Measurements from ENCODE around the gene IL32.
"Not testable (repeated sequence)": the region's sequence is repeated elsewhere in the genome, so short reads cannot be mapped to it uniquely, and the experiment has no call there.

IL32 gene

DNA sequence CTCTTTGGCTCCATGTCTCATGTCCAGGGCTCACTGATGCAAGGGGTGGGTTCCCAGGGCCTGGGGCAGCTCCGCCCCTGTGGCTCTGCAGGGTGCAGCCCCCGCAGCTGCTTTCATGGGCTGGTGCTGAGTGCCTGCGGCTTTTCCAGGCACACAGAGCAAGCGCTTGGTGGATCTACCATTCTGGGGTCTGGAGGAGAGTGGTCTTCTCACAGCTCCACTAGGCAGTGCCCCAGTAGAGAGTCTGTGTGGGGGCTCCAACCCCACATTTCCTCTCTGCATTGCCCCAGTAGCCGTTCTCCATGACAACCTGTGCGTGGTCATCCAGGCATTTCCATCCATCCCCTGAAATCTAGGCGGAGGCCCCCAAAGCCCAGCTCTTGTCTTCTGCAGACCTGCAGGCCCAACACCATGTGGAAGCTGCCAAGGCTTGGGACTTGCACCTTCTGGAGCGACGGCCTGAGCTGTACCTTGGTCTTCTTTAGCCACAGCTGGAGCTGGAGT, 5.2 kb downstream of the IL32 start:
- no peak for DNase-seq (ENCODE audit: low spot score)

DNA sequence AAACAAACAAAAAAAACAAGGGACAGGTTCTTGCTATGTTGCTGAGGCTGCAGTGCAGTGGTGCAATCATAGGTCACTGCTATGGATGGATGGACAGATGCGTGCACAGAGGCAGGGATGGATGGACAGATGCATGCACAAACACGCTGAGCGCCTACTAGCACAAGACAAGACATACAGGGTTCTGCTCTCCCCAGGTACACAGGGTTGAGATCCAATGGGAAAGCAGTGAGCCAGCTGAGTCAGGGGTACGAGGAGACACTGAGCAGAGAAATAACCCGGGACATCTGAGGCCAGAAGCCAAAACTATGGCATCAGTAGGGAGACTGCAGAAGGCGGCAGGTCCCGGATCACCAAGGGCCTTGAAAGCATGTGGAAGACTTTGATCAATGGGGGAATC, 6.2 kb downstream of the IL32 start:
- DNase-seq (ENCODE audit: low spot score), result no peak

DNA sequence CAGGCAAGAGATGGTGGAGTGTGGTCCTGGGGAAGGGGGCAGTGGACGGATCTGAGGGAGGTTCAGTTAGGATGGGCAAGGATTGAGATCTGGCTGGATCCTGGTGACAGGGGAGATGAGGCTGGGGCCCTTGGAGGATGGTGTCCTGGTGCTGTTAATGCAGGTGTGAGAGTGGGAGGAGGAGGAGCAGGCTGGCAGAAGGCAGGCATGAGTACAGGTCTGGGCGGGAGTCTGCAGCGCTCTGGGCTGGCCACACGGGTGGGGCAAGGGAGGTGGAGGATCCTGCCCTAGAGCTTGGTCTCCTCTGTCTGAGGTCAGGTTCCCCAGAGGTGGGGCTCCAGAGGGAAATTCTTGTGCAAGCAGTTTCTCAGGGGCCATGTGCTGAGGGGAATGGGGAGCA, 6.7 kb downstream of the IL32 start:
- not testable (repeated sequence) for DNase-seq (ENCODE audit: low spot score)

DNA sequence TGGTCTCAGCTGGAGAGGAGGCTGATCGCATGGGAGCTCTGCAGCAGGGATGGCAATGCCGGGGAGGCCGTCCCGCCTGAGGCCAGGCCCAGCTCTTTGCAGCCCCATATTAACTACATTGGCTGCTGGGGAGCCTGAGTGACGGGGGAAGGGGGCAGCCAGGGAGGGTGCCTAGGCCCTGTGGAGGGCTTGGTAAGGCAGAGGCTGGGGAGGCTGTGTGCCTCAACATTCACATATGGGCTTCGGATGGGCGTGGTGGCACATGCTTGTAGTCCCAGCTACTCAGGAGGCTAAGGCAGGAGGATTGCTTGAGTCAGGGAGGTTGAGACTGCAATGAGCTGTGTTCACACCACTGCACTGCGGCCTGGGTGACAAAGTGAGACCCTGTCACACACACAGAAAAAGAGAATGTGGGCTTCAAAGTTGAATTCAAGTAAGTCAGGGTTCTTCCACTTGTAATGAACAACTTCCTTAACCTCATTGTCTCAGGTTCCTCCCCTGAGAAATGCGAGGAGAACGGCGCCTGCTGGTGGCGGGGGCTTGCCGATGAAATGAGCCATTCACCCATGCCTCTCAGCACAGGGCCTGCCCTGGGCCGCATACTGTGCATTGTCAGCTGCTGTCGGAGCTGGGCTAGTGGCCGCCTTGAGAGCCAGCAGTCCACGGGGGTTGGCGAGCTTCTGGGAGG, 7.3 kb downstream of the IL32 start:
- not testable (repeated sequence) for DNase-seq (ENCODE audit: low spot score)

DNA sequence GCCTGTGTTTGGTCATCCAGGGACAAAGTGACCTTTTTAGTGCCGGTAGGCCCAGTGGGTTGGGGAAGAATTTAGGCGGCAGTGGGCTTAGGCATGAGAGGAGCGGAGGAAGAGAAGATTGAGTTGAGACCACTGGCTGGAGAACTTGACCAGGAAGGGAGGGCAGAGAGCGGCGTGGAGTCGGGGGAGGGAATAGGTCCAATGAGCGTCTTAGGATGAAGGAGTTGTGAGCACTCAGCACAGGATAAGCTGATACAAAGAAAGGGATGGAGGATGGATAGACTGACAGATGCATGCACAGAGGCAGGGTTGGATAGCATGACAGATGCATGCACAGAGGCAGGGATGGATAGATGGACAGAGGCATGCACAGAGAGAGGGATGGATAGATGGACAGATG, 8.0 kb downstream of the IL32 start:
- no peak for DNase-seq (ENCODE audit: low spot score)

DNA sequence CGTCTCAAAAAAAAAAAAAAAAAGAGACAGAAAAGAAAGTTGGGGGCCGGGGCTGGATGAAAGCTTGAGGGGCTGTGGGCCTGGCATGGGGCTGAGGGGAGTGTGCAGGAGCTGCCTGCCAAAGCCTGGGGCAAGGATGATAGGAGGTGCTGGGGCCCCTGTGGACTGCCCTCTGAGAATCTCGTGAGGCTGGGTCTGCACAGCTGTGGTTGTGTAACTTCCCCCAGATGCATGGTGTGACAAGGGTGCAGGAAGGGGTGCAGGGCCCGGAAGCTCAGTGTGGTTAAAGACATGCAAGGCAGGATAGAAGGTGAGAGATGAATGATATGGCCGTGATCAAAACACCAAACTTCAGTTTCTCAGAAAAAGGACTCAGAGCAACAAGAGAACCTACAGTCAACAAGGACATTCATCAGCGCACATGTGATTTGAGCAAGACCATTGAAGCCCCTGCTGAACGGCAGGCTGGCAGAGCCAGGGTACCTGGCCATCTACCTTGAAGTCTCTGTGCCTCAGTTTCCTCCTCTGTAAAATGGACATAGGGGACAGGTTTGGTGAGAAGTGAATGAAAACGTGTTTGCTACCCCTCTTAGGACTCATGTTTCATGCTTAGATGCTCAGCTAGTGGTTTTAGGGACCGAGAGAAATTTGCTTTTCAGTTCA, 9.6 kb downstream of the IL32 start:
- no peak for DNase-seq (ENCODE audit: low spot score)

DNA sequence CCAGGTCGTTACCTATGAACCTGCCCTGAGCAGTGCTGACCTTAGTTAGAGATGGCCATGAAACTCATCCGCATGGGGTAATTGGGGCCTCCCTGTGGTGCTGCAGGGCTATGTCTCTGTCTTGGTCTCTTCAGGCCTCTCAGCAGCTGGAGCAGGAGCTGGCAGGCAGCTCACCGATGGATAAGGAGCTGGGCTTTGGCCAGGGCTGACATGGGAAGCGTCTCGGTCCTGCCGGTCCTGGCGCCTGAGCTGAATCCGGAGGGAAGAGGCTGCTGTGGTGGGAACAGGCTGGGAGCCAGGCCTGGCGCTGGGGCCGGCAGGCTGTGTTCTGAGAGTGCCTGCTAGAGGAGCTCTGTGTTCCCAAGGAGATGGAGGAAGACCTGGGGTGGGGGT, 10.1 kb downstream of the IL32 start:
- DNase-seq (ENCODE audit: low spot score), result no peak

DNA sequence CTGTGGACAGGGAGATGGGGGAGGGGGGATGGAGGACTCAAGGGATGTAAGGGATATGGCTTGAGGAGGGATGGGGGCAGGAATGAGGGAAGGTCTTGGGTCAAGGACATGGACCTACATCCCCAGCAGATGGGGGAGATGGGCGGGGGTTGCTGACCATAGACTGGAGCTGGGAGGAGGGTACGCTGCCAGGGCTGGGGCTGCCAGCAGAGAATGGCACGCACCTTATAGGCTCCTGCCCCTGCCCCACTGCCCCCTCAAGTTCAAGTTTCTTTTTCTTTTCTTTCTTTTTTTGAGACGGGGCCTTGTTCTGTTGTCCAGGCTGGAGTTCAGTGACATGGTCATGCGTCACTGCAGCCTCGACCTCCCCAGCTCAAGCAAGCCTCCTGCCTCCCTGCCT, 10.5 kb downstream of the IL32 start:
- not testable (repeated sequence) for DNase-seq (ENCODE audit: low spot score)

DNA sequence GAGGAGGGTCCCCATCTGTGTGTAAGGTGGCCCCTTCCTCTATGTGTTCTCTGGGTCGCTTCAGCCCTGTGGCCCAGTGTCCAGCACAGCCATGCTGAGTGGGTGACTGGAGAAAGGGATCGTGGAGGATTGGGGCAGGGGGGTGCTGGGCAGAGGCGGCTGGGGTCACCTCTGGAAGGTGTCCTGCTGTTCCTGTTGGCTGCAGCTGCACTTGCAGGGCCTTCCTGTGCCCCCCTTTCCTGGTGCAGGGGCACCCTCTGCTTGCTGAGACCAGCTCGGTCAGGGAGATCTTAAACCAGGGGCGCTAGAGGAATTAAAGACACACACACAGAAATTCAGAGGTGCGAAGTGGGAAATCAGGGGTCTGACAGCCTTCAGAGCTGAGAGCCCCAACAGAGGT, 11.1 kb downstream of the IL32 start:
- DNase-seq (ENCODE audit: low spot score), result no peak

DNA sequence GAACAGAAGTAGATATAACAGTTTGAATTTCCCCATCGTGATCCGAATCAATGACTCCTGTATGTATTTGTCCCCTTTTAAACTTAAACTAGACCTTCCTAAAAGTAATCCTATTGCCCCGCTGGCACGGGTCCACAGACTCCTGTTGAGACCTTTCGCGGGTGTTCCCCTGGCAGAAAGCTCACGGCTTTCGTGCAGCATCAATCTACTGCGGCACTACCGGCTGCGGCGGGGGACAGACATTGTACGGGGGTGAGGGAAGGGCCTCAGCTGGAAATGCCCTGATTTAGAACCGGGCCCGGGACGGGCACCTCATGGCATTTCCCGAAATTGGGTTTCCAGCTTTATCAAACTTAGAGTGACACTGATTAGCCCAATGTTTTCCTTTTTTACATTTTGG, 14.6 kb downstream of the IL32 start:
- no peak for DNase-seq (ENCODE audit: low spot score)

DNA sequence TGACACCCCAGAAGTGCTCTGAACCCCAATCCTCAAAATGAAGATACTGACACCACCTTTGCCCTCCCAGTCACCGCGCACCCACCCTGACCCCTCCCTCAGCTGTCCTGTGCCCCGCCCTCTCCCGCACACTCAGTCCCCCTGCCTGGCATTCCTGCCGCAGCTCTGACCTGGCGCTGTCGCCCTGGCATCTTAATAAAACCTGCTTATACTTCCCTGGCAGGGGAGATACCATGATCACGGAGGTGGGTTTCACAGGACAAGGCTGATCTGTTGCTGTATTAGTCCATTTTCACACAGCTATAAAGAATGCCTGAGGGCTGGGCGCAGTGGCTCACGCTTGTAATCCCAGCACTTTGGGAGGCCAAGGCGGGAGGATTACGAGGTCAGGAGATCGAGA, 16.5 kb downstream of the IL32 start:
- DNase-seq (ENCODE audit: low spot score), result not testable (repeated sequence)

DNA sequence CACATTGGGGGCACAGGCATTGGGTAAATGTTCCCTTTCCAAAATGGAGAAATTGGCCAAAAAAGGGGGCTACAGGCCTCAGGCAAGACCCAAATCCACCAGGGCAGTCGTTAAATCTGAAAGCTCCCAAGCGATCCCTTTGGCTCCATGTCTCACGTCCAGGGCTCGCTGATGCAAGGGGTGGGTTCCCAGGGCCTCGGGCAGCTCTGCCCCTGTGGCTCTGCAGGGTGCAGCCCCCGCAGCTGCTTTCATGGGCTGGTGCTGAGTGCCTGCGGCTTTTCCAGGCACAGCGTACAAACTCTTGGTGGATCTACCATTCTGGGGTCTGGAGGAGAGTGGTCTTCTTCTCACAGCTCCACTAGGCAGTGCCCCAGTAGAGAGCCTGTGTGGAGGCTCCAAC, 18.0 kb downstream of the IL32 start:
- DNase-seq (ENCODE audit: low spot score), result not testable (repeated sequence)

DNA sequence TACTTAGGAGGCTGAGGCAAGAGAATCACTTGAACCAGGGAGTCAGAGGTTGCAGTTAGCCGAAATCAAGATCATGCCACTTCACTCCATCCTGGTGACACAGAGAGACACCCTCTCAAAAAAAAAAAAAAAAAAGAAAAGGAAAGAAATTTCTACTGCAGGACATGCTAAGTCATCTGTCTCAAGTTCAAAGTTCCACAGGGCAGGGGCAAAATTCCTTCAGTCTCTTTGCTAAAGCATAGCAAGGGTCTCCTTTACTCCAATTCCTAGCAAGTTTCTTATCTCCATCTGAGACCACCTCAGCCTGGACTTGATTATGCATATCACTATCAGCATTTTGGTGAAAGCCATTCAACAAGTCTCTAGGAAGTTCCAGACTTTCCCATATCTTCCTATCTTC, 19.1 kb downstream of the IL32 start:
- DNase-seq (ENCODE audit: low spot score), result no peak

DNA sequence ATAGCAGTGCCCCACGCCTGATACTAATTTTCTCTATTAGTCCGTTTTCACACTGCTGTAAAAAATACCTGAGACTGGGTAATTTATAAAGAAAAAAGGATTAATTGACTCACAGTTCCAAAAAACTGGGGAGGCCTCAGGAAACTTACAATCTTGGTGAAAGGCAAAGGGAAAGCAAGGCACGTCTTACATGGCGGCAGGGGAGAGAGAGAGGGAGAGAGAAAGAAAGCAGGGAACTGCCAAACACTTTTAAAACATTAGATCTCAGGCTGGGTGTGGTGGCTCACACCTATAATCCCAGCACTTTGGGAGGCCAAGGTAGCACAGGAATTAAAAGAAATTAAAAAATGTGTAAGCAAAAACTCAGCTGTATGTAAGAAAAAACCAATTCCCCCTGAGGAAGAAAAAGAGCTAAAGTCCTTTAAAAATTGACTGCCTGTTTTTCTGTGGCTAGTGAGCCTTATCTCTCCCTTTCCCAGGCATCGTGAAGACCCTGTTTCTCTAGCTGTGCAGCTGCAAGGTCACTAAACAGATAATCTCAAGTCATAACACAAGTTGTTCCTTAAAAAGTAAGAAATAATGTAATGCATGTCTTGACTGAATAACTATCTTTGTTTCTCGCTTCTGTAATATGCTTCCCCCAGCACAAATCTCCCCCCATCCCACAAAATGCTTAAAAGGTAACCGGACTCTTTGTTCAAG, 19.7 kb downstream of the IL32 start:
- no peak for DNase-seq (ENCODE audit: low spot score)

DNA sequence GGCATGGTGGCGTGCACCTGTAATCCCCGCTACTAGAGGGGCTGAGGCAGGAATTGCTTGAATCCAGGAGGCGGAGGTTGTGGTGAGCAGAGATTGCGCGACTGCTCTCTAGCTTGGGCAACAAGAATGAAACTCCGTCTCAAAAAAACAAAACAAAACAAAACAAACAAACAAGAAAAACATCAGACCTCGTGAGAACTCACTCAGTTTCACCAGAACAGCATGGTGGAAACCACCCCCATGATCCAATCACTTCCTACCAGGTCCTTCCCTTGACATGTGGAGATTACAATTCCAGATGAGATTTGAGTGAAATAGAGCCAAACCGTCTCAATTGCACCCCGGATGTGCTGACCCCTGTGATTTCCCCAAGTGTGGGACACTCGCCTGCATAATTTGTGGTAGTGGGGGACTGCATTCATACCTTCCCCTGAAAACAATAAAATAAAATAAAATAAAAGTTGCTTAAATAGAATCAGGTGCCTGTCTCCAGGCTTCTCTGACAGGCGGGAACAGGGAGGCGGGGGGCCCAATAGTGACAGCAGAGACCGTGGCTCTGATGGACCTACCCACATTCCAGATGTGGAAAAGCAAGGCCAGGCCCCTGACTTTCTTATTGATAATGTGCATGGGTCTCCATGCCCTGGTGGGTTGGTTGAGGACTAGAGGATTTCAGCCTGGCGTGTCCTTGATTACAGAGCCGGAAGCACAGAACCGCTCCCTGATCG, 20.6 kb downstream of the IL32 start:
- DNase-seq (ENCODE audit: low spot score), result no peak

DNA sequence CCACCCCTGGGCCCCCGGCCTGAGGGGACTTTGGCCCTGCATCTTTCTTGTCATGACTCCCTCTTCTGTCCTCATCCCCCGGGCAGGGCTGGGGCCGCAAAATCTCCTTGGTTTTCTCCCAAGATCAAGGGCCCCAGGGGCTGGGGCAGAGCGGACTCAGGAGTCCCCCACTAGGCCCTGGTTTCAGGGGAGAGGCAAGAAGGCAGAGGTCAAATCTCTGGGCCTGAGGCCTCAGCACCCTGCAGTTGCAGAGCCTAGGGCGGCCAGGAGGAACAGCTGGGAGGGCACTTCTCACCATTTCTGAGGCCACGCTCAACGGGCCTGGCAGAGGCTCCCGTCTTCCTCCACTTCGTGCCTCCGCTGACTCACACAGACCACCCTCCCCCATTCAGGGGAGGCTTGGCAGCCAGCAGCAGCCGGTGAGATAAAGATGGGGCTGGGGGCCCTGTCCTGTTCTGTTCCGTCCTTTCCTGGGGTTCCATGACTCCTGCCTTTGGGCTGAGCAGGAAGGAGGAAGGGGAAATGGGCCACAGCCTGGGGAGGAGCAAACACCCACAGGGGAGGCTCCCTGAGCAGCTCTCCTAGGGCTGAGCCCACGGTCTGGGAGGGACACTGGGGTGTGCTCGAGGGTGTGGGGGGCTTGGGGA, 21.3 kb downstream of the IL32 start:
- DNase-seq (ENCODE audit: low spot score), result no peak

DNA sequence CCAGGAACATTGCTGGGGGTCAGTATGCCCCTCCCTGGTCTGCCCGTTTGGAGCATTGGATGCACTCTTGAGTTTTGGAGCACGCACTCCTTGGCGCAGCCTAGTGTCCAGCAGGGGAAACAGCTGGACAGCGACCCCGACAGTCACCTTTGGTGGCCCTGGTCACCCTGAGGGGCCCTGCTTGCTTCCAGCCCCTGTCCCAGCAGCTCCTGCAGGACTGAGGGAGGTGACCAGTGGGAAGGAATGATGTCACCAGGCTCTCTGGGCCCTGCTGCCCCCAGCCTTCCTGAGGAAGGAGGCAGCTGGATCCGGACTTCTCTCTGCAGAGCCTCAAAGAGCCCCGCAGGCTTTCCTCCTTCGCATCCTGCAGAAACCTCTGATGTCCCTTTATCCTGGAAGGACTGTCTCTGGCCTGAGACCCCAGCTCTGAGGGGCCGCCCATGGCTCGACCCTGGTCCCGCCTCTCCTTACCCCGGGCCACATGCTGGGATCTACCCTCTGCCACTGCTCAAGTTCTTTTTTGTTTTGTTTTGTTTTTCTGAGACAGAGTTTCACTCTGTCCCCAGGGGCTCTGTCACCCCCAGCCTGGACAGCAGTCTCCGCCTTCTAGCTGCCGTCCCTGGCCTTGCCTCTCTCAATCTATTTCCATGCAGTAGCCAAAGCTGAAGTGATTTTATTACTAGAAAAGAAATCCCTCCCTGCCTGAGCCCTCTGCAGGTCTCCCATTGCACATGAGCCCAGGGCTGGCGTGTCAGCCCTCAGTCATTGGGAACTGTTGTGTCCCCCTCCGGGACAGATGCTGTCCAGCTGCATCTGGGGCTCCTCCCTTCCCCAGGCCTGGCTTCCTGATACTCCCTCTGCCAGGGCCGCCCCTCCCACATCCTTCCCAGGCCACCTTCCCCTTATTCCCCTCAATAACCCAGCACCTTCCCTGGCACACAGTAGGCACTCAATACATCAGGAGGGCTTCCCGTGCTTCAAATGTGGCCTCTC, 22.1 kb downstream of the IL32 start:
- DNase-seq (ENCODE audit: low spot score), result no peak

DNA sequence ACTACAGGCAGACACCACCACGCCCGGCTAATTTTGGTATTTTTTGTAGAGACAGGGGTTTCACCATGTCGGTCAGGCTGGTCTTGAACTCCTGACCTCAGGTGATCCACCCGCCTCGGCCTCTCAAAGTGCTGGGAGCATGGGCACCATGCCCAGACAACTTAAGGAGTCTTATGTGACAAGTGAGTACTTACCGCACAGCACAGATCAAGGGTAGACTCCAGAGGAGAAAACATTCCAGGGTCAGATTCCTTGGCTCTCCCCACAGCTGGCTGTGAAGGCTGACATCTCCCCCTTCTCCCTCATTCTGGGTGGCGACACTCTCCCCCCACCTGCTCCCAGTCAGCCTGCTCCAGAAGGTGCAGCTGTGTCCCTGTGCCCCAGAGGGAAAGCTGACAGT, 23.0 kb downstream of the IL32 start:
- DNase-seq (ENCODE audit: low spot score), result no peak

DNA sequence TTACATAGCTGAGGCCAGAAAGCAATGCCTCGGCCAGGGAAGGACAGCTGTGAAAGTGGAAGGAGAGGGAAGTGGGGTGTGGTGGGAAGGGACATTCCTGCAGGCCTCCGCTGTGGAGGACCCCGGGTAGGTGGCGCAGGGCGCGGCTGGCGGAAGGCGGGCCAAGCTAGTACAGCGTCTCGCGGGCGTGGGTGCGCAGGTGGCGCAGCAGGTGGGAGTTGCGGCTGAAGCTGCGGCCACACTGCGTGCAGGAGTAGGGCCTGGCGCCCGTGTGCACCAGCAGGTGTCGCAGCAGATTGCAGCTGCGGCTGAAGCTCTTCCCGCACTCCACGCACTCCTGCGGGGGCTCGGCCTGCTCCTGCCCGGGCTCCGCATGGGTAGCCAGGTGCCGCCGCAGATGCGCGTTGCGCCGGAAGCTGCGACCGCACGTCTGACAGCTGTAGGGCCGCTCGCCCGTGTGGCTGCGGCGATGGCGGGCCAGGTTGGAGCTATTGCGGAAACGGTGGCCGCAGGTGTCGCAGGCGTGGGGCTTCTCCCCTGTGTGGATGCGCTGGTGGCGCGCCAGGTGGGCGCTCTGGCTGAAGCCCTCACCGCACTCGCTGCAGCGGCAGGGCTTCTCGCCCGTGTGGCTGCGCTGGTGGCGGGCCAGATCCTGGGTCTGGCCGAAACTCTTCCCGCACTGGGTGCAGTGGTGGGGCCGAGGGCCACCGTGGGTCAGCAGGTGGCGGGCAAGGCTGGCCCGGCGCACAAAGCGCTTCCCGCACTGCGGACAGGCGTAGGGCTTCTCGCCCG, 23.7 kb downstream of the IL32 start:
- no peak for DNase-seq (ENCODE audit: low spot score)
